DMS79 treated with DMSO at 0.1 percent for 48 hours (cell line): Measurements from ENCODE around the gene IL1RAP.

Source experiments
- DNase-seq: peaks from one replicate; lab custom pipeline; 2025; lab: John Stamatoyannopoulos, UW

IL1RAP gene

GRCh38 chr3:190577225-190577624, 63.3 kb downstream of the IL1RAP start:
- DNase-seq: no peak

GRCh38 chr3:190579514-190580137, 65.7 kb downstream of the IL1RAP start:
- DNase-seq: no peak

GRCh38 chr3:190580417-190580816, 66.5 kb downstream of the IL1RAP start:
- no peak for DNase-seq

- no peak for DNase-seq
Measured at GRCh38 chr3:190581041-190581541, 67.2 kb downstream of the IL1RAP start.

- no peak for DNase-seq
Measured at GRCh38 chr3:190582667-190583066, 68.8 kb downstream of the IL1RAP start.

GRCh38 chr3:190585805-190586630, 72.1 kb downstream of the IL1RAP start:
- DNase-seq: no peak

GRCh38 chr3:190586631-190587011, 72.7 kb downstream of the IL1RAP start:
- no peak for DNase-seq

GRCh38 chr3:190588570-190588969, 74.7 kb downstream of the IL1RAP start:
- DNase-seq: no peak

GRCh38 chr3:190589326-190589725, 75.4 kb downstream of the IL1RAP start:
- no peak for DNase-seq

- DNase-seq: no peak
Measured at GRCh38 chr3:190591080-190591479, 77.2 kb downstream of the IL1RAP start.

- no peak for DNase-seq
Measured at GRCh38 chr3:190593075-190593474, 79.2 kb downstream of the IL1RAP start.

- no peak for DNase-seq
Measured at GRCh38 chr3:190594171-190594570, 80.3 kb downstream of the IL1RAP start.

- no peak for DNase-seq
Measured at GRCh38 chr3:190595179-190595795, 81.4 kb downstream of the IL1RAP start.

- DNase-seq: no peak
Measured at GRCh38 chr3:190595807-190596206, 81.9 kb downstream of the IL1RAP start.

- no peak for DNase-seq
Measured at GRCh38 chr3:190596349-190597285, 82.7 kb downstream of the IL1RAP start.

GRCh38 chr3:190597291-190597690, 83.4 kb downstream of the IL1RAP start:
- DNase-seq: no peak

- DNase-seq: no peak
Measured at GRCh38 chr3:190601622-190602021, 87.7 kb downstream of the IL1RAP start.

GRCh38 chr3:190605385-190605784, 91.5 kb downstream of the IL1RAP start:
- DNase-seq: no peak

GRCh38 chr3:190606596-190606995, 92.7 kb downstream of the IL1RAP start:
- no peak for DNase-seq

GRCh38 chr3:190607021-190607420, 93.1 kb downstream of the IL1RAP start:
- DNase-seq: no peak

GRCh38 chr3:190608850-190609589, 95.1 kb downstream of the IL1RAP start:
- no peak for DNase-seq
